ENCODE data around the gene ZNG1C.
"Not testable (repeated sequence)": the region's sequence is repeated elsewhere in the genome, so short reads cannot be mapped to it uniquely, and the experiment has no call there.

The ZNG1C gene

GRCh38 chr9:68241683-68242082 lies at the start of gene ZNG1C:
Gene ZNG1C, plus strand, starts transcription at chr9:68241983. Its CDS starts 49 bp downstream, at chr9:68242032.
- DNase-seq = not testable (repeated sequence)

GRCh38 chr9:68242437-68242836 lies 654 bp downstream of the ZNG1C start:
- DNase-seq = not testable (repeated sequence)

DNA sequence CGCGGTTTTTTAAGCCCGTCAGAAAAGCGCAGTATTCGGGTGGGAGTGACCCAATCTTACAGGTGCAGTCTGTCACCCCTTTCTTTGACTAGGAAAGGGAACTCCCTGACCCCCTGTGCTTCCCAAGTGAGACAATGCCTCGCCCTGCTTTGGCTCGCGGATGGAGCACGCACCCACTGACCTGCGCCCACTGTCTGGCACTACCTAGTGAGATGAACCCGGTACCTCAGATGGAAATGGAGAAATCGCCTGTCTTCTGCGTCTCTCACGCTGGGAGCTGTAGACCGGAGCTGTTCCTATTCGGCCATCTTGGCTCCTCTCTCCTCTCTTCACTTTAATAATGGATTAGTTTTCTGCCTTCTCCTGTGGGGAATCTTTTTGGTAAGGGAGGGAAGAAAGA lies 39.3 kb downstream of the ZNG1C start:
- not testable (repeated sequence) for DNase-seq

GRCh38 chr9:68302567-68302966 lies 60.8 kb downstream of the ZNG1C start, which contains the start of gene FOXD4L3:
Gene FOXD4L3, plus strand, starts transcription at chr9:68302867. Its CDS starts 85 bp downstream, at chr9:68302952.
- DNase-seq = not testable (repeated sequence)

GRCh38 chr9:68303771-68304170 lies 62.0 kb downstream of the ZNG1C start:
- not testable (repeated sequence) for DNase-seq

GRCh38 chr9:68304212-68304611 lies 62.4 kb downstream of the ZNG1C start:
- DNase-seq = not testable (repeated sequence)

DNA sequence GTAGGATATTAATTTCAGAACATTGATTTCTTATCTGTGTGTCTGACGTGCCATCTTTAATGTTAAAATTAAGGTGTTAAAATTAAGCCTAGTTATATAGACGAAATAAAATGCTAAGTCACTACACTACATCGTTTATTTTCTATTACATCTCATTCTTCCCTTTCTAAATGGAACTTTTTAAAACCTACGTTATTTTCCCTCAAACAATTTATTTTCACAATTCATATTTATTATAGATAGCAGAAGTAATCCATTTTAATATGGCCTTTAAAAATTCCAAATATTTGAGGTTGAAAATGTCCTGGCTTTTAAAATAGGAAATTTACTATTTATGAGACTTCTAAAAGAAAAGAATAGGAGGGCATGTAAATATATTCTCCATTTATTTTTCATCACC lies 63.0 kb downstream of the ZNG1C start:
- not testable (repeated sequence) for DNase-seq

GRCh38 chr9:68305680-68306285 lies 64.0 kb downstream of the ZNG1C start:
- not testable (repeated sequence) for DNase-seq

DNA sequence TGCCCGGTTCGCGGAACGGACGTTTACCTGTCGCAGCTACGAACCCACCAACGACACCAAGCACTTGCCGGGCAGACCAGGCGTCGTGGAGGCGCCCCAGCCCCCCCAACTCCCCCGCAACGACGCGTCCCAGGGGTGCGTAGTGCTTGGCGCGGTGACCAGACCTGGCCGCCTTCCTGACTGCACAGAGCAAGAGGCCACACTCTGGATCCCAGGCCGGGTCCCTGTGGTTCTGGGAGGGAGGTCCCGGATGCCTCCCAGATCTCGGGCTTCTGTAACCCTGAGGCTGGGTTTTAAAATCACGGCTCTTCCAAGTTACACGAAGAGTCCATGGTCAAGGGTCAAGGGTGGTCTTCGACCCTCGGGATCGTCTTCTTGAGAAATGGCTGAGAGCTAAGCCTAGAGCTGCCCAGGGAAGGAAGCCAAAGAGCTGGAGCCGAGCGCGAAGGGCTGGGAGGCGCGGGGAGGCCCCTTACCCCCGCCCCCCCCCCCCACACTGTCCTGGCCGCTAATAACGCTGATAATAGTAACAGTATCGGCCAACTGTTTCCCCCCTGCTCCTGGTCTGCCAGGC lies 64.7 kb downstream of the ZNG1C start:
- DNase-seq = not testable (repeated sequence)

GRCh38 chr9:68307127-68307526 lies 65.3 kb downstream of the ZNG1C start:
- not testable (repeated sequence) for DNase-seq

DNA sequence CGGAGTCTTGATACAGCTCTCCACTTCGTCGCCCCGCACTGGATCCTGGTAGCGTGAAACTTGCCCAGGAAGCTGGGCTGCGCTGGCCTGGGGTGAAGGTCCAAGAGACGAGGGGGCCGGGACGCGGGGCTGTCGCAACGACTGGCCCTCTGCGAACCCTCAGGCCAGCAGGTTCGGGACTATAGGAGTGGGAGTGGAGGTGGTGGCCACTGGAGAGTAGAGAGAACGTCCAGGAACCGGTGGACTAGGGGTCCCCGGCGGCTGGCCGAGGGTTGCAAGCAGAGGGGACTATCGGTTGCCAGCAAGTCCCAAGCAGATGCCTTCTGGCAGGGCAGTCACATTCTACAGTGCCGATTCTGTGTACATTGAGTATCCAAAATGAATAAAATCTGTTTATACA lies 65.9 kb downstream of the ZNG1C start:
- DNase-seq = not testable (repeated sequence)

DNA sequence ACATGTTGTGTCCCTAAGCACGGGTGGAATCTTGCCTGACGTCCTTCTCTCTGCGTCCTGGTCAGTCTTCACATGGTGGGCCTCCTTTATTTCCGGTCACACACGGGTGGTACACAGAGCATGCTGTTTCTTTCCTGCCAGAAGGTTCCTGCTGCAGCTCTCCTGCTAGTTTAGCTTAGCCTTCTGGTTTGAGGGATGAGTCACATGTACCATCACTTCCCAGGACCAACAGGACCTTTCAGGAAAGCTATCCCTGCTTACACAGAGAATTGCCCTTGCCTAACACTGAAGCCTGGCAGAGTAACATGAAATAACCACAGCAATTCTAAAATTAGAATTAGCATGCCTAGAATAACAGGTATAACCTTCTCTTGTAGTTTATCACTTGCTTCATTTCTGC lies 69.4 kb downstream of the ZNG1C start:
- not testable (repeated sequence) for DNase-seq

DNA sequence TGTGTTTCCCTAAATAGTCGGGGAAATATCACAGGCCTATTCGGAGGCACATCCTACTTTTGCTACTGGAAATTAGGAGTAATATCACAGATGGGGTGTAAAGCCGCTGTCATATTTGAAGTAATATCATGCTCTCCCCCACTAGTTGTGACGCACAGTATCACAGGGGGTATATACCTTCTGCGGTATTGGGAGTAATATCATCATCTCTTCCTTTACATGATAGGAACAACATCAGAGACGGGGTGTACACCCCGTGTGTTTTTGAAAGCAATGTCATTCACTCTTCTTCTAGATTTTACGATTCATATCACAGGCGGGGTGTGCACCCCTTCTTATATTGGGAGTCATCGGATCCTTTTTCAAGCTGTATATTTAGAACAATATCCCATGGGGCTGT lies 76.4 kb downstream of the ZNG1C start:
- DNase-seq = not testable (repeated sequence)

GRCh38 chr9:68323749-68324148 lies 82.0 kb downstream of the ZNG1C start:
- DNase-seq = not testable (repeated sequence)

DNA sequence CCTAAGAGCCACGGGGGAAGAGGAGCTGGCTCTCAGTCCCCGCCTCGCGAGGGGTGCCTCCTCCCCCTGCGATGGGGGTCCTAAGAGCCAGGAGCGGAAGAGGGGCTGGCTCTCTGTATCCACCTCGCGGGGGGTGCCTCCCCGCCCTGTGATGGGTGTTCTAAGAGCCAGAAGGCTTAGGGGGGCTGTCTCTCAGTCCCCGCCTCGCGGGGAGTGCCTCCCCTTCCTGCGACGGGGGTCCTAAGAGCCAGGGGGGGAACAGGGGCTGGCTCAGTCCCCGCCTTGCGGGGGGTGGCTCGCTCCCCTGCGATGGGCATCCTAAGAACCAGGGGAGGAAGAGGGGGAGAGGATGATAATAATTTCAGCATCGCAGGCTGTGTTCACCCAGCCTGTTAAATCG lies 82.7 kb downstream of the ZNG1C start:
- not testable (repeated sequence) for DNase-seq

- DNase-seq = not testable (repeated sequence)
These were observed 87.3 kb downstream of the ZNG1C start for GRCh38 chr9:68329106-68329505.

GRCh38 chr9:68330531-68331173 lies 88.9 kb downstream of the ZNG1C start:
- not testable (repeated sequence) for DNase-seq

- not testable (repeated sequence) for DNase-seq
These were observed 90.3 kb downstream of the ZNG1C start for GRCh38 chr9:68332122-68332521.

- not testable (repeated sequence) for DNase-seq
These were observed 94.2 kb downstream of the ZNG1C start for GRCh38 chr9:68335935-68336334.

- DNase-seq = not testable (repeated sequence)
These were observed 95.0 kb downstream of the ZNG1C start for GRCh38 chr9:68336639-68337339.

DNA sequence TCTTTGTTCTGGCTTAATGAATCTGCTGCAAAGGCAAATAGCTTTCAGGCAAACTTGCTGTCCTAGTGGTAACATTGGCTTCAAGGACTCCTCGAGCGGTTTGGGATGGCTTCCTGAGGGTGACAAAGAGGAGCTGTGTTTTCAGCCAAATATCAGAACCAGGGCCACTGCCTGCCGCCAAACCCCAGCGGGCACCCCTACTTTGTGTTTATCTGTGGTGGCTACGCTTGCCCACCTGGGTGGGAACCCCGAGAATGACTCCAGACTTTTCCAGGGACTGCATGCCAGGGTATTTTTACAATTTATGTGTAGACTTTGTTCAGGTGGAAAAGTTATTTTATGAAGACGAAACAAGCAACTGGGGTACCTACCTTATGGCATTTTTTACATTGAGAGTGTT lies 96.2 kb downstream of the ZNG1C start:
- DNase-seq = not testable (repeated sequence)

GRCh38 chr9:68342265-68343025 lies 100.7 kb downstream of the ZNG1C start:
- DNase-seq = not testable (repeated sequence)
